Neural cell (in vitro differentiated cells): ENCODE data around the gene ABCC3. TPM values are rescaled to one million over a fixed set of nuclear protein-coding genes. Genes with fewer than 3 reads are reported as not detected.

Source experiments
- H2AFZ ChIP-seq: fragments of 200-600, 300-800 bp; sonication (generic), shearing (Covaris generic); 2 replicates; pipeline ENCODE4 v1.6.0; 2014; ENCODE audit warnings: low read depth, mild to moderate bottlenecking, antibody characterized with exemption, low read length, moderate library complexity
- H3F3A ChIP-seq: fragments of 200-600 bp; shearing (Covaris generic); 2 replicates; pipeline ENCODE4 v1.6.1; 2016; ENCODE audit warnings: mild to moderate bottlenecking, moderate library complexity, mixed read lengths, antibody characterized with exemption, low read length; ENCODE audit not compliant: insufficient read depth, poor library complexity, severe bottlenecking
- H3K27ac ChIP-seq: fragments of 200-600, 300-800 bp; sonication (generic), shearing (Covaris generic); 2 replicates; pipeline ENCODE4 v1.5.1; 2014; ENCODE audit warnings: mild to moderate bottlenecking, low read length, moderate library complexity
- H3K27me3 ChIP-seq: fragments of 300-800, 200-600 bp; sonication (generic), shearing (Covaris generic); 2 replicates; pipeline ENCODE4 v1.6.0; 2014; ENCODE audit warnings: mild to moderate bottlenecking, low read depth, low read length, moderate library complexity; ENCODE audit not compliant: insufficient read depth
- H3K36me3 ChIP-seq: fragments of 300-800, 200-600 bp; sonication (generic), shearing (Covaris generic); 2 replicates; pipeline ENCODE4 v1.5.1; 2014; ENCODE audit warnings: mild to moderate bottlenecking, antibody characterized with exemption, low read length, moderate library complexity; ENCODE audit not compliant: insufficient read depth
- H3K4me2 ChIP-seq: fragments of 300-800, 200-600 bp; sonication (generic), shearing (Covaris generic); 2 replicates; pipeline ENCODE4 v1.6.0; 2014; ENCODE audit warnings: mild to moderate bottlenecking, low read length
- H3K4me3 ChIP-seq: fragments of 300-800, 200-600 bp; sonication (generic), shearing (Covaris generic); 2 replicates; pipeline ENCODE4 v1.5.1; 2014; ENCODE audit warnings: mild to moderate bottlenecking, low read length, moderate library complexity
- H3K79me2 ChIP-seq: fragments of 200-600 bp; shearing (Covaris generic); replicated peaks from 2 replicates; pipeline ENCODE4 v1.6.0; 2014; ENCODE audit warnings: mild to moderate bottlenecking, low read length, moderate library complexity; ENCODE audit not compliant: insufficient read depth
- H3K9ac ChIP-seq: fragments of 300-800, 200-600 bp; sonication (generic), shearing (Covaris generic); 2 replicates; pipeline ENCODE4 v1.6.1; 2016; ENCODE audit warnings: mild to moderate bottlenecking, low read length, mixed read lengths
- H3K9me2 ChIP-seq: fragments of 200-600 bp; shearing (Covaris generic); 2 replicates; pipeline ENCODE4 v1.6.1; 2016; ENCODE audit warnings: mild to moderate bottlenecking, low read length, mixed read lengths; ENCODE audit not compliant: insufficient read depth
- H3K9me3 ChIP-seq: fragments of 200-600, 300-800 bp; sonication (generic), shearing (Covaris generic); 2 replicates; pipeline ENCODE4 v1.6.1; 2016; ENCODE audit warnings: mild to moderate bottlenecking, mixed run types, low read length, moderate library complexity, mixed read lengths
- H4K20me1 ChIP-seq: fragments of 200-600 bp; shearing (Covaris generic); 2 replicates; pipeline ENCODE4 v1.6.1; 2016; ENCODE audit warnings: mild to moderate bottlenecking, mixed run types; ENCODE audit not compliant: insufficient read depth
- EP300 ChIP-seq: fragments of 450-650 bp; conservative IDR thresholded peaks from 2 replicates; pipeline ENCODE4 v1.6.1; 2014; ENCODE audit warnings: antibody characterized with exemption, mild to moderate bottlenecking, moderate library complexity; ENCODE audit not compliant: poor library complexity, severe bottlenecking
- EZH2 ChIP-seq: fragments of 200-600, 300-800 bp; shearing (Covaris generic), sonication (generic); IDR thresholded peaks from 2 replicates; pipeline ENCODE4 v1.6.1; 2014; ENCODE audit warnings: antibody characterized with exemption, low read length, borderline replicate concordance, mild to moderate bottlenecking; ENCODE audit not compliant: insufficient read depth, poor library complexity, severe bottlenecking
- MXI1 ChIP-seq: fragments of 450-650 bp; conservative IDR thresholded peaks from 2 replicates; pipeline ENCODE4 v1.6.1; 2014; ENCODE audit warnings: antibody characterized with exemption, mild to moderate bottlenecking; ENCODE audit not compliant: poor library complexity, severe bottlenecking
- POLR2AphosphoS5 ChIP-seq: IDR thresholded peaks from 2 replicates; pipeline ENCODE4 v1.6.1; 2012
- RAD21 ChIP-seq: fragments of 450-650 bp; conservative IDR thresholded peaks from 2 replicates; pipeline ENCODE4 v1.6.1; 2014; ENCODE audit warnings: antibody characterized with exemption, mild to moderate bottlenecking, moderate library complexity
- SMC3 ChIP-seq: fragments of 450-650 bp; conservative IDR thresholded peaks from 2 replicates; pipeline ENCODE4 v1.6.1; 2014; ENCODE audit warnings: antibody characterized with exemption, mild to moderate bottlenecking, moderate library complexity; ENCODE audit not compliant: poor library complexity
- TAF1 ChIP-seq: IDR thresholded peaks from 2 replicates; pipeline ENCODE4 v1.6.1; 2012; ENCODE audit warnings: low read depth
- polyA plus RNA-seq: library from polyadenylated mRNA; depleted of rRNA; stranded (reverse); fragments of >200 nt; gene quantifications from 2 replicates; pipeline ENCODE4 v1.2.3, GENCODE V29; 2014
- TF ChIP-seq, protein P1 (sequence below): fragments of 450-650 bp; IDR thresholded peaks from 2 replicates; pipeline ENCODE4 v1.5.1; 2014; ENCODE audit warnings: antibody characterized with exemption, mild to moderate bottlenecking, moderate library complexity; ENCODE audit not compliant: poor library complexity, severe bottlenecking
- TF ChIP-seq, protein P2 (sequence below): IDR thresholded peaks from 2 replicates; pipeline ENCODE4 v1.6.1; 2012; ENCODE audit warnings: borderline replicate concordance

Gene ABCC3
- polyA plus RNA-seq, 1 donor from 2014 or later: not detected

DNA sequence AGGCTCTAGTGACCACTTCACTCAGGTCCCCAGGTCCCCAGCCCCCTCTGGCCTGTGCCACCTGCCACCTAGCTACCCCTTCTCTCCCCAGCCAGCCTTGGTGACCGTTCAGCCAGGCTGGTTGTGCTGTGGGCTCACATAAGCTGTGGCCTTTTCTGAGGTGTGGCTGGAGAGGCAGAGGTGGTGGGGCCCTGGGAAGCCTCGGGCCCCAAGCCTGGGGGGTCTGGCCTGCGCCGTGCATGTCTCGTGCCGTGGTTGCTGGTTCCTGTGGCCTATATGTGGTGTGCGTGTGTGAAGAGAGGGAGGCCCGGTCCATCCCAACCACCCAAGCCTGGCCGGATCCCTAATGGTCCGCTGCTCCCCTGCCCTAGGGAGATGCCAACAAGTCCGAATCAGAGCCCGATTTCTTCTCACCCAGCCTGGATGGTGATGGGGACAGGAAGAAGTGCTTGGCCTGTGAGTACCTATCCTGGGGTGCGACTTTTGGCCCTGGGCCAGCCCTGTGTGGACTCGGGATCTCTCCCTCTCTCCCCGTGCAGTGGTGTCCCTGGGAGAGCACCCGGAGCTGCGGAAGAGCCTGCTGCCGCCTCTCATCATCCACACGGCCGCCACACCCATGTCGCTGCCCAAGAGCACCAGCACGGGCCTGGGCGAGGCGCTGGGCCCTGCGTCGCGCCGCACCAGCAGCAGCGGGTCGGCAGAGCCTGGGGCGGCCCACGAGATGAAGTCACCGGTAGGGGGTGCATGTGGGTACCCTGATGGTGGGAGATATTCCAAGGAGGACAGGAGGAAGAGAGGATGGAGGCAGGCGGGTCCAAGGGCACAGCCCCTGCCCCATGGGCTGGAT is 38.3 kb upstream of the ABCC3 start:
- H3K9ac ChIP-seq: no peak overlapping the region
- no peak overlapping the region for H2AFZ ChIP-seq
- no peak overlapping the region for H3K4me3 ChIP-seq
- H3K36me3 ChIP-seq: no peaks in the 10 kb centered on the region
- H3K9me3 ChIP-seq: no peaks in the 10 kb centered on the region
- no peak for TF ChIP-seq POLR2AphosphoS5
- no peak for TF ChIP-seq EZH2
- TF ChIP-seq TAF1: no peak
- TF ChIP-seq RAD21: no peak
- TF ChIP-seq, protein P1, sequence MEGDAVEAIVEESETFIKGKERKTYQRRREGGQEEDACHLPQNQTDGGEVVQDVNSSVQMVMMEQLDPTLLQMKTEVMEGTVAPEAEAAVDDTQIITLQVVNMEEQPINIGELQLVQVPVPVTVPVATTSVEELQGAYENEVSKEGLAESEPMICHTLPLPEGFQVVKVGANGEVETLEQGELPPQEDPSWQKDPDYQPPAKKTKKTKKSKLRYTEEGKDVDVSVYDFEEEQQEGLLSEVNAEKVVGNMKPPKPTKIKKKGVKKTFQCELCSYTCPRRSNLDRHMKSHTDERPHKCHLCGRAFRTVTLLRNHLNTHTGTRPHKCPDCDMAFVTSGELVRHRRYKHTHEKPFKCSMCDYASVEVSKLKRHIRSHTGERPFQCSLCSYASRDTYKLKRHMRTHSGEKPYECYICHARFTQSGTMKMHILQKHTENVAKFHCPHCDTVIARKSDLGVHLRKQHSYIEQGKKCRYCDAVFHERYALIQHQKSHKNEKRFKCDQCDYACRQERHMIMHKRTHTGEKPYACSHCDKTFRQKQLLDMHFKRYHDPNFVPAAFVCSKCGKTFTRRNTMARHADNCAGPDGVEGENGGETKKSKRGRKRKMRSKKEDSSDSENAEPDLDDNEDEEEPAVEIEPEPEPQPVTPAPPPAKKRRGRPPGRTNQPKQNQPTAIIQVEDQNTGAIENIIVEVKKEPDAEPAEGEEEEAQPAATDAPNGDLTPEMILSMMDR: no peak
- TF ChIP-seq, protein P2, sequence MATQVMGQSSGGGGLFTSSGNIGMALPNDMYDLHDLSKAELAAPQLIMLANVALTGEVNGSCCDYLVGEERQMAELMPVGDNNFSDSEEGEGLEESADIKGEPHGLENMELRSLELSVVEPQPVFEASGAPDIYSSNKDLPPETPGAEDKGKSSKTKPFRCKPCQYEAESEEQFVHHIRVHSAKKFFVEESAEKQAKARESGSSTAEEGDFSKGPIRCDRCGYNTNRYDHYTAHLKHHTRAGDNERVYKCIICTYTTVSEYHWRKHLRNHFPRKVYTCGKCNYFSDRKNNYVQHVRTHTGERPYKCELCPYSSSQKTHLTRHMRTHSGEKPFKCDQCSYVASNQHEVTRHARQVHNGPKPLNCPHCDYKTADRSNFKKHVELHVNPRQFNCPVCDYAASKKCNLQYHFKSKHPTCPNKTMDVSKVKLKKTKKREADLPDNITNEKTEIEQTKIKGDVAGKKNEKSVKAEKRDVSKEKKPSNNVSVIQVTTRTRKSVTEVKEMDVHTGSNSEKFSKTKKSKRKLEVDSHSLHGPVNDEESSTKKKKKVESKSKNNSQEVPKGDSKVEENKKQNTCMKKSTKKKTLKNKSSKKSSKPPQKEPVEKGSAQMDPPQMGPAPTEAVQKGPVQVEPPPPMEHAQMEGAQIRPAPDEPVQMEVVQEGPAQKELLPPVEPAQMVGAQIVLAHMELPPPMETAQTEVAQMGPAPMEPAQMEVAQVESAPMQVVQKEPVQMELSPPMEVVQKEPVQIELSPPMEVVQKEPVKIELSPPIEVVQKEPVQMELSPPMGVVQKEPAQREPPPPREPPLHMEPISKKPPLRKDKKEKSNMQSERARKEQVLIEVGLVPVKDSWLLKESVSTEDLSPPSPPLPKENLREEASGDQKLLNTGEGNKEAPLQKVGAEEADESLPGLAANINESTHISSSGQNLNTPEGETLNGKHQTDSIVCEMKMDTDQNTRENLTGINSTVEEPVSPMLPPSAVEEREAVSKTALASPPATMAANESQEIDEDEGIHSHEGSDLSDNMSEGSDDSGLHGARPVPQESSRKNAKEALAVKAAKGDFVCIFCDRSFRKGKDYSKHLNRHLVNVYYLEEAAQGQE: no peak
- TF ChIP-seq SMC3: no peak
- no peak for TF ChIP-seq MXI1
- H3F3A ChIP-seq: no peaks in the 10 kb centered on the region
- H3K4me2 ChIP-seq: no peak overlapping the region
- no peaks in the 10 kb centered on the region for H4K20me1 ChIP-seq
- no peaks in the 10 kb centered on the region for H3K79me2 ChIP-seq
- no peaks in the 10 kb centered on the region for H3K9me2 ChIP-seq
- H3K27me3 ChIP-seq: no peaks in the 10 kb centered on the region
- no peak overlapping the region for H3K27ac ChIP-seq

DNA sequence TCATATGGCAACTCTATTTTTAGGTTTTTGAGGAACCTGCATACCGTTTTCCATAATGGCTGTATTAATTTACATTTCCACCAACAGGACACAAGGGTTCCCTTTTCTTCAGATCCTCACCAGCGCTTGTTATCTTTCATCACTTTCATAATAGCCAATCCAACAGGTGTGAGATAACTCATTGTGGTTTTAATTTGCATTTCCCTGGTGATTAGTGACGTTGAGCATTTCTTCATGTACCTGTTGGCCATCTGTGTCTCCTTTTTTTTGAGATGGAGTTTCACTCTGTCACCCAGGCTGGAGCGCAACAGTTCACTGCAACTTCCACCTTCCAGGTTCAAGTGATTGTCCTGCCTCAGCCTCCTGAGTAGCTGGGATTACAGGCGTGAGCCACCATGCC is 36.2 kb upstream of the ABCC3 start:
- Histone ChIP-seq H3K79me2 (no peaks in the 10 kb centered on the region), H3K9me2 (no peaks in the 10 kb centered on the region), H3K4me3 (no peak overlapping the region), H3K9me3 (no peaks in the 10 kb centered on the region), H3K27me3 (no peaks in the 10 kb centered on the region), H3K27ac (no peak overlapping the region), H4K20me1 (no peaks in the 10 kb centered on the region), H3F3A (no peaks in the 10 kb centered on the region), H3K36me3 (no peaks in the 10 kb centered on the region), H2AFZ (no peak overlapping the region), H3K4me2 (no peak overlapping the region), H3K9ac (no peak overlapping the region)
- TF ChIP-seq EP300: no peak
- TF ChIP-seq RAD21: no peak
- TF ChIP-seq MXI1: no peak
- TF ChIP-seq SMC3: no peak
- no peak for TF ChIP-seq EZH2
- TF ChIP-seq, protein P1: no peak
- TF ChIP-seq POLR2AphosphoS5: no peak
- TF ChIP-seq, protein P2: no peak
- TF ChIP-seq TAF1: no peak
